NCI-H82 treated with DMSO at 0.1 percent for 48 hours (cell line): ENCODE data around the gene C4A.
"Not testable (repeated sequence)": the region's sequence is repeated elsewhere in the genome, so short reads cannot be mapped to it uniquely, and the experiment has no call there.

Experiments
- DNase-seq: peaks from one replicate; lab custom pipeline; 2025; ENCODE audit not compliant: unreplicated experiment; lab: John Stamatoyannopoulos, UW

The C4A gene

DNA sequence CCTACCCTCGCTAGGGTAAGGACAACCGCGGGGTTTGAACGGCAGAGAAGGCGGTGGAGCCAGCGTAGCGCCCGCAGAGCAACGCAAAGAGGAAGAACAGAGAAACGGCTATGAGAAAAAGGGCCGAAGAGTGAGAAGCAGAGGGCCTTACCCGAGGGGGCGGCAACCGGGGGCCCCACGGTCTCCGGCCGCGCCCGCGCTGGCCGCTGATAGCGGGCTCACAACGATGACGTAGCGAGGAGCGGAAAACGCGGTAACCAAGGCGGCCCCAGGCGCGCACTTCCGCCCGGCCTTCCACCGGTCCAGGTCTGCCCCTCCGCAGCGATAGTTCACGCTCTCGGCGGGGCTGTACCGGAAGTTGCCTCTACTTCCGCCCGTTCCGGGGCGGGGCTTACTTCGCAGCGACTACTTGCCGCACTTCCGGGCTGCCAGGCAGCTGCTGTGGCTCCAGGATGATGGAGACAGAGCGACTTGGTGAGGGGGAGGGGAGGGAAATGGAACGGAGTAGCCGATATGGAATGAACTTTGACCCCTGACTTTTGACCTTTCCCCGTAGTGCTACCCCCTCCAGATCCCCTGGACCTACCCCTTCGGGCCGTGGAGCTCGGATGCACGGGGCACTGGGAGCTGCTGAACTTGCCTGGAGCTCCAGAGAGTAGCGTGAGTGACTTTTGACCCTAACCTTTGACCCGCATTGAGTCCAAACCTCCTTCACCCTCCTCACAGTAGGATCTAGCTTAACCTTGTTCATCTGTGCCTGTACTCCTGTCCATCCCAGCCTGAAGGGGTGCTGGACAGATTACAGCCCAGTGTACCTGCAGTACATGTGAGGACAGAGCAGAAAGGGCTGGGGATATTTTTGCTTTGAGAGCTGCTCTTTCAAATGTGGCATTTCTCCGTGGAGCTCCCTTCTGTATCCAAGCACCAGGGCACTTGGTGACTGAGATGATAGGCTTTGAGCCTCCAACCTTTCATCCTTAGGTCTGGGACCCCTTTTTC lies 22.8 kb upstream of the C4A start, which contains the start of the genes NELFE and SKIC2:
Gene NELFE (minus strand): TSS at position 231 of the 999 bp plus-strand sequence. CDS start 525 bp downstream, outside the sequence.
Gene SKIC2 (plus strand): TSS at position 435 of the 999 bp plus-strand sequence. CDS start 18 bp downstream, at position 453.
- peak; percentile 93 for DNase-seq

DNA sequence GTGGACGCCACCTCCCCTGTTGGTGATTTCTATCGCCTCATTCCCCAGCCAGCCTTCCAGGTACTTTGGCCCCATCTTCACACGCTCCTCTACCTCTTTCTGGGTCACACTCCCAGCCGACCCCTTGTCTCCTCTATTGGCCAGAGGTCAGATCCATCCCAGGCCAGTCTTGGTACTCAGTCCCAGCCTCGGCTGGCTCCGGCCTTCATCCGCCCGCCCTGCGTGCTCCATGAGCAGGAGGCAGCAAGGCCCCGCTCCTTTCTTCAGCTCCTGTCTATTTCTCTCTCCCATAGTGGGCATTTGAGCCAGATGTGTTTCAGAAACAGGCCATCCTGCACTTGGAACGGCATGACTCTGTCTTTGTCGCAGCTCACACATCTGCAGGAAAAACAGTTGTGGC lies 20.2 kb upstream of the C4A start:
- no peak for DNase-seq

DNA sequence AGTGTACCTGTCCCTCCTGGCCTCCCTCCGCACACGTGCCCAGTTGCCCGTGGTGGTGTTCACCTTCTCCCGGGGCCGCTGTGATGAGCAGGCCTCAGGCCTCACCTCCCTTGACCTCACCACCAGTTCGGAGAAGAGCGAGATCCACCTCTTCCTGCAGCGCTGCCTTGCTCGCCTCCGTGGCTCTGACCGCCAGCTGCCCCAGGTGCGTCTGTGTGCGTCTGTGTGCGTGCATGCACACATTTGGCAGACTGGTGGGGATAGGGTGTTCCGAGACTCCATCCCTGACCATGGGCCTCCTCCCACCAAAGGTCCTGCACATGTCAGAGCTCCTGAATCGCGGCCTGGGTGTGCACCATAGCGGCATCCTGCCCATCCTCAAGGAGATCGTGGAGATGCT lies 17.9 kb upstream of the C4A start:
- no peak for DNase-seq

DNA sequence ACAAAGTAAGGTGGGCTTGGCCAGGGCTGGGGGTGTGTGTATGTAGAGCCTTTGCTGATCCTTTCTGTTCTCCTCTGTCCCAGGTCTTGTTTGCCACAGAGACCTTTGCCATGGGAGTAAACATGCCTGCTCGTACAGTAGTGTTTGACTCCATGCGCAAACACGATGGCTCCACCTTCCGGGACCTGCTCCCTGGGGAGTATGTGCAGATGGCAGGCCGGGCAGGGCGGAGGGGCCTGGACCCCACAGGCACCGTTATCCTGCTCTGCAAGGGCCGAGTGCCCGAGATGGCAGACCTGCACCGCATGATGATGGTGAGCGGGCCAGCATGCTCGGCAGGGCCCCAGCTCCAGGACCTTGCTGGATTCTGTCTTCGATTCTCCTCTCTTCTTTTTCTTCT lies 16.2 kb upstream of the C4A start:
- DNase-seq: no peak

DNA sequence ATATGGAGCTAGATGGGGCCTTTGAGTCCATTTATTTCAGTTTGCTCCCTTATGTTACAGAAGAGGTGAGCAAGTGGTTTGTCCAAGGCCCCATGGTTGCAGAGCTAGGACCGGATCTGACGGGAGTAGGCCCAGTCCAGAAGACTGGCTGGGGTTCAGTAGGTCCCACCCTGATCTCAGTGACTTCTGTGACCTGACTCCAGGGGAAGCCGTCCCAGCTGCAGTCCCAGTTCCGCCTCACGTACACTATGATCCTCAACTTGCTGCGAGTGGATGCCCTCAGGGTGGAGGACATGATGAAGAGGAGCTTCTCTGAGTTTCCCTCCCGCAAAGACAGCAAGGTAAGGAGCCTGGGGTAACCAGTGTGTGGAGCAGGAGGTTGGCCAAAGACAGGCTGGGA lies 15.4 kb upstream of the C4A start:
- no peak for DNase-seq

DNA sequence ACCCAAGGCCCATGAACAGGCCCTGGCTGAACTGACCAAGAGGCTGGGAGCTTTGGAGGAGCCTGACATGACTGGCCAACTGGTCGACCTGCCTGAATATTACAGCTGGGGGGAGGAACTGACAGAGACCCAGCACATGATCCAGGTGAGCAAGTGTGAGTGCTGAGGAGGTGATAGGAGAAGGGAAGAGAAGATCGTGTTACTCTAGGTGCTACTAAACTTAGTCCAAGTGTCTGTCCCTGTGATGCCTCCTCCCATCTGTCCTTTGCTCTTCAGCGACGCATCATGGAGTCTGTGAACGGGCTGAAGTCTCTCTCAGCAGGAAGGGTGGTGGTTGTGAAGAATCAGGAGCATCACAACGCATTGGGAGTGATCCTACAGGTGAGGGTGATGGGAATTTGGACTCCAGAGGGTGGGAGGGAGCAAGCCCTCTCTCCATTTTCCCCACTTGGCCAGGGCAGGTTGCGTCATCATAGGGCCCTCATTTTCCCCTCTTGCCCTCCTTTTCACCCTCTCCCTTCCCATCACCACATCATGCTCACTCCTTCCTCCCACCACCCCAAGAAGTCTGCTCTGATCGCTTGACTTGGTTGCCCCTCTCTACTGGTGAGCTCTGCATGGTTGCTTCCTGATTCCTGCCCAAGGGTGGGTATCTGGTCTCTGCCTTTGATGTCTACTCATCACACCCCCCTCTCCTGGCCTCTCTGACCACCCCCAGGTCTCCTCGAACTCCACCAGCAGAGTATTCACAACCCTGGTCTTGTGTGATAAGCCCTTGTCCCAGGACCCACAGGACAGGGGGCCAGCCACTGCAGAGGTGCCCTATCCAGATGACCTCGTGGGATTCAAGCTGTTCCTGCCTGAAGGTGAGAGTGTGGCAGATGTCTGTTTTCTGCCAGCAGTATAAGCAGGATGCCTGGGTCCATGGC lies 14.6 kb upstream of the C4A start:
- DNase-seq: no peak

DNA sequence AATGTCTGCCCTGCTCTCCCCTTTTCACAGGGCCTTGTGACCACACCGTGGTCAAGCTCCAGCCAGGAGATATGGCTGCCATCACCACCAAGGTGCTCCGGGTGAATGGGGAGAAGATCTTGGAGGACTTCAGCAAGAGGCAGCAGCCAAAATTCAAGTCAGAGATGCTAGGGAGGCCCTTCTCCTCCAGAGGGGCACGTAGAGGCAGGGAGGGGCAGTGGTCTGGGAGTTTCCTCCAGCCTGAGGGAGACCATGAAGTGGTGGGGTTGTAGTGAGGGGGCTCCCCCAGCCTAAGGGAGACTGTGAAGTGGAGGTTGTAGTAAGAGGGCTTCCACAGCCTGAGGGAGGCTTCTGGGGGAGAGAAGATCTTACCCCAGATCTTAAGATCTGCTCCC lies 13.9 kb upstream of the C4A start:
- no peak for DNase-seq

DNA sequence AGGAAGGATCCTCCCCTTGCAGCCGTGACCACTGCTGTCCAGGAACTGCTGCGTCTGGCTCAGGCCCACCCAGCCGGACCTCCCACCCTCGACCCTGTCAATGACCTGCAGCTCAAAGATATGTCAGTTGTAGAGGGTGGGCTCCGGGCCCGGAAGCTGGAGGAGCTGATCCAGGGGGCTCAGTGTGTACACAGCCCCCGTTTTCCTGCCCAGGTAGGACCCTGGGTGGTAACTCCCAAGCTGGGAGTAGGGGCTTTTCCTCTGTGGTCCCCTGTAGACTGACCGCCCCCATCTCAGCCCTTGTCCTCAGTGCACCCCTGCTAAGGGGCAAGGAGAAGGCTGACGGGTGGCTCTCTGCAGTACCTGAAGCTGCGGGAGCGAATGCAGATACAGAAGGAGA lies 13.5 kb upstream of the C4A start:
- DNase-seq: no peak

DNA sequence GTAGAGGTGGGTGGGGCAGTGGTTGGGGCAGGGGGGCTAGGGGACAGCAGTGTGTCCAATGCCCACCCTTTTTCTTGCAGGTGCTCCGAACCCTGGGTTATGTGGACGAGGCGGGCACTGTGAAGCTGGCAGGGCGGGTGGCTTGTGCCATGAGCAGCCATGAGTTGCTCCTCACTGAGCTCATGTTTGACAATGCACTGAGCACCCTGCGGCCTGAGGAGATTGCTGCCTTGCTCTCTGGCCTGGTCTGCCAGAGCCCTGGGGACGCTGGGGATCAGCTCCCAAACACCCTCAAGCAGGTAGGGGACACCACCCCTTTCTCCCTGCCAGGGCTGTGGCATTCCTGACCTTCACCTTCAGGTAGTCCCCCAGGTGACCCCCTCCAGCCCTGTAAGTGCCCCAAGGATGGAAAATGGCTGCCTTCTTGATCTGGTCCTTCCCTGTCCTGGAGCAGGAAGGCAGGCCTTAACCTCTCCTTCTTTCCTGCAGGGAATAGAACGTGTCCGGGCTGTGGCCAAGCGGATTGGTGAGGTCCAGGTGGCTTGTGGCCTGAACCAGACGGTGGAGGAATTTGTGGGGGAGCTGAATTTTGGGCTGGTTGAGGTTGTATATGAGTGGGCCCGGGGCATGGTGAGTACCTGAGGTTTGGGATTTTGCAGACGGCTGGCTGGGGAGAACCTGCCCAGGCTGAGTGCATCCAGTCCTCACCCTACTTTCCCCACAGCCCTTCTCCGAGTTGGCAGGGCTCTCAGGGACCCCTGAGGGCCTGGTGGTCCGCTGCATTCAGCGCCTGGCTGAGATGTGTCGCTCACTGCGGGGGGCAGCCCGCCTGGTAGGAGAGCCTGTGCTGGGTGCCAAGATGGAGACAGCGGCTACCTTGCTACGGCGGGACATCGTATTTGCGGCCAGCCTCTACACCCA lies 12.8 kb upstream of the C4A start:
- no peak for DNase-seq

DNA sequence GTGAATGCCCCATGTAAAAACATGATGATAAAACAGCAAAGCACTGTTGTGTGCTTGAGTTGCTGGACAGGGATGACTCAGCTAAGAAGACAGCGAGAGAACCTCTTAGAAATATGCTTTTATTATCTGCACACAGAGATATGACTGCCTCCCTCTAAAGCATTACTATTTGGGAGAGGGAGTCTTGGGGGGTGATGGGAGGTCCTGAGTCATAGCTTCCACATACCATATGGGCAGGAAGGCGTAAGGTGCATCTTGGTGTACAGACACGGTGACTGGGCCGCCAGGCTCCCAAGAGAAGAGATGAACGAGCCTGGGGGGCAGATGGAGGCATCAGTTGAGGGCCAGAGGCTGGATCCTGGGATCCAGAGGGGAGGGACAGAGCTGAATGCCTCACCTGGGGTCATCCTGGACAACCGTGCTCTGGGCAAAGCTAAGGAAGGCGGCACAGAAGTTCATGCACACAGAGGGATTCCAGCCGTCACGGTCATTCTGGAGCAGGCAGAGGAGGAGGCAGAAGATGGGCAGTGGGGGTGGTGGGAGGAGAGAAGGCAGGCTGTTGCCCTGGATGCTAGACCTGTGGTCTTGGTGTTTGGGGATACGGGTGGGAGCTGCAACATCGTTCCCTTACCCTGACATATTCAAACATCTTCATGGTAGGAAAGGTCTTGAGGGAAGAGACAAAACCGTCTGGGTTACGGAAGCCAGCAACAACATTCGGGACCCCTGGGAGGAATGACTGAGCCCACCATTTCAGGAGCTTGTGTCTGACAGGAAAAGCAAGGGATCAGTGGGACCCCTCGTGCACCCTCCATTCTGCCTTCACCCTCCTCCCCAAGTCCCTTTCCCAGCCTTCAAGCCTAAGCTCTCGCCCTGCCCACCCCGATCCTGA lies 11.9 kb upstream of the C4A start:
- DNase-seq: no peak

DNA sequence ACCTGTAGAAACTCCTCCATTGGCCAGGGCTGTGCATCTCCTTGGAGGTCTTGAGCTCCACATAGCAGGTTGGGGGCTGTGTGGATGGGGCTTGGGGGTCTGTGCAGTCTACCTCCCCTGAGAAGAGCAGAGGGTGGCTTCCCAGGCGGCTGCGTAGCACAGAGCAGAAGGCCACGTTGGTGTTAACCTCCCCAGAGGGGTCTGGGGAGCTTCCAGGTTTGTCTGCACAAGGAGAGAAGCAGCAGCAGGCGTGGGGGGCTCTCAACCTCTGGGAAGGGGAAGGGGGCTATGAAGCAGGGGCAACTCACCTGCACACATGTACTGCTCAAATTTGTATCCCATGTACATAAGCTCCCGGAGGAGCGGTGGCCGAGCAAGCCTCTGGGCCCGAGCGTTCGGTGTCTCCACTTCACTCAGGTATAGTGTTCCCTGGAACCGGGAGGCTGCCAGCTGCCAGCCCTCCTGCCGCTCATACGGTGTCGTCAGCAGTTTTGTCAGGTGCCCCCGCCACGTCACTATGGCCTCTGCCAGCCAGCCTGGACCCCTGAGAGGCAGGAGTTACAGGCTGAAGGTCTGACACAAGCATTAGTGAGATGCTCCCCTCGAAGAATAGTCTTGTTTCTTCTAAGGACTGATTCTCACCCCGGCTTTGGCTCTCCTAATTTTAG lies 11.1 kb upstream of the C4A start:
- DNase-seq: no peak

DNA sequence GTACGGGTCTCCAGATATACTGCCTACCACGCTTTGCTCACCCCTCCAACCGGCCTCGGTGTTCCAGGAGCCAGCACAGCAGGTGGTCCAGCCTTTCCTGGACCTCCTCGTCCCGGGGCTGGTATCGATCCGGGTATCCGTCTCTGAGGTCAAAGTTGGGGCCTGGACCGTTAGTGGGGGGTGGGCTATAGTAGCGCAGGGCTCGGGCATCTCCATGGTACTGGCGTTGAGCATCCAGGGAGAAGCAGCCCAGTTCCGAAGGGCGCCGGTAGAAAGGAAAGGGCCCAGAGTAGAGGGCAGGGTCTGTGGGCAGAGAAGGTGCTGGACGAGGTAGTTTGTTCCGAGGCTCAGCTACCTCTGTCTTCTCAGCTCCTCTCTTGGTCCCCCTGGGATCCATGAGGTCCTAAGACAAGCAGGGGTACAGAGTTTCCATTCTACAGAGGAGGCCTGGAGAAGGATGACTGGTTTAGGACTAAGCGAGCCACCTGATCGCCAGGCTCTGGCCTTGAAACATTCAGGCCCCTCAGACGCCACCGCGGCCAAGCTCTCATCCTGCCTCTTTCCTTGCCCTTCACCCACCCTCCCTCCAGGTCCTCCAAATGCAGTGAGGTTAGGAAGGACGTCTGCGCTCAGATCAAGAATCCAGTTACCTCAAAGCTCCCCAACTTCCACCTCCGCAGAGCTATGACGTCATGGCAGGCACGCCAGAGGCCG lies 10.4 kb upstream of the C4A start:
- DNase-seq: no peak

DNA sequence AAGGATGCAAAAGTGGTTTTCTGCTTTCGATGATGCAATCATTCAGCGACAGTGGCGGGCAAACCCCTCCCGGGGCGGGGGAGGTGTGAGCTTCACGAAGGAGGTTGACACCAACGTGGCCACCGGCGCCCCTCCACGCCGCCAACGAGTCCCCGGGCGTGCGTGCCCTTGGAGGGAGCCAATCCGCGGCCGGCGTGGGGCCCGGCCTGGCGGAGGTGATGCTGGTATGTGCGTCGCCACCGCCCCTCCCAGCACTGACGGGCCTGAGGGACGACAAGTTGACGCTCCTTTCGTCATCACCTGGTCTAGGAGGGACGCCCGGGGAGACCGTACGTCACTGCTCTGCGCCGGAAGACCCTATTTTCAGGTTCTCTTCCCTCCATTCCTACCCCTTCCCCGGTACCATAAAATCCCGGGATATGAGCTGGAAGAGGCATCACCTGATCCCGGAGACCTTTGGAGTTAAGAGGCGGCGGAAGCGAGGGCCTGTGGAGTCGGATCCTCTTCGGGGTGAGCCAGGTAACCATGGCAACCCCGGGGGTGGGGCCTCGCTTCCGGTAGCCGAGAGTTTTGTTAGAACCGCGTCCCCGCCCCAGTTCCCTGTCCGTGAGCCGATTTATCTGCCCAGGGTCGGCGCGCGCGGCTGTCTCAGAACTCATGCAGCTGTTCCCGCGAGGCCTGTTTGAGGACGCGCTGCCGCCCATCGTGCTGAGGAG lies 9.7 kb upstream of the C4A start, which contains the start of gene DXO:
Gene DXO (minus strand): TSS at position 146 of the 716 bp plus-strand sequence. CDS start 463 bp downstream, outside the sequence.
- peak; percentile 91 for DNase-seq

DNA sequence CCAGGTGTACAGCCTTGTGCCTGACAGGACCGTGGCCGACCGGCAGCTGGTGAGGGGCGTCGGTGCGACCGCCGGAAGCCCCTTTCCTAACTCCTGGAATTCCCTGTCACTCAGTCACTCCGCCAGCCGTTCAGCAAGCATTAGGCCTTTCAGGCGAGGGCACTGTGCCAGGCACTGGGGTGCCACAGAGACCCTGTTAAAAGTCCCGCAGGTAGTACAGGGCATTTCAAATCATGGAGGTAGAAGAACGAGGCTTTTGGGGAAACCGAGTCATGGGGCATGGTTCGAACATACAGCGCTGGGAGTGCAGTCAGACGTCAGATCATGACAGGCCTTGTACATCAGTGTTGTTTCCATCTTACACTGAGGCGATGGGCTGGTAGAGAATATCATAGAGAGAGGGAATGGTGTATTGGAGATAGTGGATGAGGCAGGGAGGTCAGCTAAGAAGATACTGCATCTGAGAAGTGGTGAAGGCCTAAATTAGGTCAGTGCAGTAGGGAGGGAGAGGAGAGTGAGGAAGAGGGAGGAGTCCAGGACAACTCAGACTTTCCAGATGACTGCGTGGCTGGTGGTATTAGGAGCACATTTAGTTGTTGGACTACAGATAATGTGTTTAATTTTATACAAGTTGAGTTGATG lies 9.0 kb upstream of the C4A start:
- no peak for DNase-seq

DNA sequence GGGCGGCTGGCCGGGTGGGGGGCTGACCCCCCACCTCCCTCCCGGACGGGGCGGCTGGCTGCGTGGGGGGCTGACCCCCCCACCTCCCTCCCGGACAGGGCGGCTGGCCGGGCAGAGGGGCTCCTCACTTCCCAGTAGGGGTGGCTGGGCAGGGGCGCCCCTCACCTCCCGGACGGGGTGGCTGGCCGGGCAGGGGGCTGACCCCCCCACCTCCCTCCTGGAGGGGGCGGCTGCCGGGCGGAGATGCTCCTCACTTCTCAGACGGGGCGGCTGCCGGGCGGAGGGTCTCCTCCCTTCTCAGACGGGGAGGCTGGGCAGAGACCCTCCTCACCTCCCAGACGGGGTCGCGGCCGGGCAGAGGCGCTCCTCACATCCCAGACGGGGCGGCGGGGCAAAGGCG lies 5.8 kb upstream of the C4A start:
- DNase-seq: not testable (repeated sequence)

DNA sequence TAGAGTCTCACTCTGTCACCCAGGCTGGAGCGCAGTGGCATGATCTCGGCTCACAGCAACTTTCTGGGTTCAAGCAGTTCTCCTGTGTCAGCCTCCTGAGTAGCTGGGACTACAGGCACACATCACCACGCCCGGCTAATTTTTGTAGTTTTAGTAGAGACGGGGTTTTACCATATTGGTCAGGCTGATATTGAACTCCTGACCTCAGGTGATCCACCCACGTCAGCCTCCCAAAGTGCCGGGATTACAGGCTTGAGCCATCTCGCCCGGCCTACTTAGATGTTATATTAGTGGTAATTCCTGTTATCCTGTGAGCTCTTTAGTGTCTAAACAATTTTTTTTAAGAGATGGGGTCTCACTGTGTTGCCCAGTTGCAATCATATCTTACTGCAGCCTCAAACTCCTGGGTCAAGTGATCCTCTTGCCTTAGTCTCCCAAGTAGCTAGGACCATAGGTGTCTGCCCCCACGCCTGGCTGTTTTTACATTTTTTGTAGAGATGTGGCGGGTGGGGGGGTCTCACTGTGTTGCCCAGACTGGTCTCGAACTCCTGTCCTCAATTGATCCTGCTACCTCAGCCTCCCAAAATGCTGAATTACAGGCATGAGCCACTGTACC lies 3.9 kb upstream of the C4A start:
- no peak for DNase-seq

DNA sequence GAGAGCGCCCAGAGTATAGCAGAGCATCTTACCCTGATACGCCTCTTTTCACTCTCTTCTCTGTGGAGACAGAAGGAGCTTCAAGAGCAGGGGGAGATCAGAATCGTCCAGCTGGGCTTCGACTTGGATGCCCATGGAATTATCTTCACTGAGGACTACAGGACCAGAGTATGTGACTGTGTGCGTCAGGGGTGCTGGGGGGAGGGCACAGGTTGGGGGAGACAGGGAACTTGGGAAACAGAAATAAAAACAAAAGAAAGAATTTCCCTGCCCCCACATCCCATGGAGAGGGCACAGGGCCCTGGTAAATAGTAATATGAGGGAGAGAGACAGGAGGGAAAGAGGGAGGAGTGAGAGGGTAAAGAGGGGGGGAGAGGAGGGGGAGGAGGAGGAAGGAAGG lies 3.0 kb upstream of the C4A start:
- no peak for DNase-seq
